D721Med (cell line): ENCODE results near the gene GUSB.
A peak's percentile ranks its signal among the peaks of the same experiment; 100 is the strongest.
"Not testable (repeated sequence)": the region's sequence is repeated elsewhere in the genome, so short reads cannot be mapped to it uniquely, and the experiment has no call there.

Experiments used
- DNase-seq: peaks from one replicate; pipeline ENCODE4 v3.0.0; 2011; ENCODE audit warnings: low spot score; ENCODE audit not compliant: insufficient read length
- FAIRE-seq: peaks from 2 replicates; lab custom pipeline; 2011; peaks lifted over from hg19 to GRCh38; lab: Jason Lieb, UNC
- TF ChIP-seq, protein P1 (sequence below): IDR thresholded peaks from 2 replicates; pipeline ENCODE4 v1.5.1; 2012; ENCODE audit warnings: mild to moderate bottlenecking, control low read depth; ENCODE audit not compliant: insufficient read depth; ENCODE audit errors: missing control alignments

The GUSB gene

GRCh38 chr7:65981965-65982792 lies at the start of gene GUSB:
Gene GUSB (minus strand): TSS chr7:65982213. CDS start chr7:65982183, 30 bp downstream.
- TF ChIP-seq, protein P1, sequence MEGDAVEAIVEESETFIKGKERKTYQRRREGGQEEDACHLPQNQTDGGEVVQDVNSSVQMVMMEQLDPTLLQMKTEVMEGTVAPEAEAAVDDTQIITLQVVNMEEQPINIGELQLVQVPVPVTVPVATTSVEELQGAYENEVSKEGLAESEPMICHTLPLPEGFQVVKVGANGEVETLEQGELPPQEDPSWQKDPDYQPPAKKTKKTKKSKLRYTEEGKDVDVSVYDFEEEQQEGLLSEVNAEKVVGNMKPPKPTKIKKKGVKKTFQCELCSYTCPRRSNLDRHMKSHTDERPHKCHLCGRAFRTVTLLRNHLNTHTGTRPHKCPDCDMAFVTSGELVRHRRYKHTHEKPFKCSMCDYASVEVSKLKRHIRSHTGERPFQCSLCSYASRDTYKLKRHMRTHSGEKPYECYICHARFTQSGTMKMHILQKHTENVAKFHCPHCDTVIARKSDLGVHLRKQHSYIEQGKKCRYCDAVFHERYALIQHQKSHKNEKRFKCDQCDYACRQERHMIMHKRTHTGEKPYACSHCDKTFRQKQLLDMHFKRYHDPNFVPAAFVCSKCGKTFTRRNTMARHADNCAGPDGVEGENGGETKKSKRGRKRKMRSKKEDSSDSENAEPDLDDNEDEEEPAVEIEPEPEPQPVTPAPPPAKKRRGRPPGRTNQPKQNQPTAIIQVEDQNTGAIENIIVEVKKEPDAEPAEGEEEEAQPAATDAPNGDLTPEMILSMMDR = no peak
- DNase-seq (peak; percentile 94), FAIRE-seq (no peak)

GRCh38 chr7:66028342-66028741 lies 46.3 kb upstream of the GUSB start:
- not testable (repeated sequence) for FAIRE-seq, DNase-seq

DNA sequence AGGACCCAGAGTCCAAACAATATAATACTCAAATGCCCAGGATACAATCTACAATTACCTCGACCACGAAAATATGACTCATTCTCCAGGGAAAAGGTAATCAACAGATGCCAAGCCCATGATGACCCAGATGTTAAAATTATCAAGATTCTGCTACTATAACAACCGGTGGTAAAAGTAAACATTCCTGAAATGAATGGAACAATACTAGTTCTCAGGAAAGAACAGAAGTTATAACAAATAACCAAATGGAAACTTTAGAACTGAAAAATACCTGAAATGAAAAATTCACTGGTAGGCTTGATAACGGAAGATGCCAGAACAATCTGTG lies 34.1 kb upstream of the GUSB start:
- TF ChIP-seq, protein P1 = no peak
- no peak for DNase-seq
- no peak for FAIRE-seq

DNA sequence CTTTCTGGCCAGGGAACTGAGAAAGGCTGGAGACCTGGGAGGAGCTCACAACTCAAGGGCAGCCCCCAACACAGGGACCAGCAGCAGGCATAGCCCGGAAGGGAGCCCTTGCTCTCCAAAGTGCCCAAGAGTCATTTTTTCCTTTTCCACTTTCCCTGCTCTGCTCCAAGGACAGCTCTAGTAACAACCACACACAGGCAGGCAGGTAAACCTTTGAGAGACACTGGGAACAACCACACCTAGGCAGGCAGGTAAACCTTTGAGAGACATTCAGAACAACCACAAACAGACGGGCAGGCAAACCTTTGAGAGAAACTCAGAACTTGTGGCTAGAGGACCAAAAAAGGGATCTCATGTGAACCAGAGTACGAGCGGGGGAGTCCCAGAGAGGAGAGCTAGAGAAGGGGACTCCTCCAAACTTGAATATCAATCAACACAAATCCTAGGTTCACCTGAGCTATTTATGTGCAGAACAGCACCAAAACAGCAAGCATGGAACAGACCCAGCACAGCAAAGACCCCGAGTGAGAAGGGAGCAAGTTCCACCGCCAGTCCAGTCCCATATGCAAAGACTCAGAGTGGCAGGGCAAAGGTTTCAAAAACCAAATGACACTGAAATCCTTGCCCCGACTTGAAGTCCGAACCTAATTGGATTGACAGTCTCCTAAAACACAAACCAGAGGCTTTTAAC lies 33.6 kb upstream of the GUSB start:
- FAIRE-seq (no peak), DNase-seq (no peak)
- TF ChIP-seq, protein P1 = no peak

DNA sequence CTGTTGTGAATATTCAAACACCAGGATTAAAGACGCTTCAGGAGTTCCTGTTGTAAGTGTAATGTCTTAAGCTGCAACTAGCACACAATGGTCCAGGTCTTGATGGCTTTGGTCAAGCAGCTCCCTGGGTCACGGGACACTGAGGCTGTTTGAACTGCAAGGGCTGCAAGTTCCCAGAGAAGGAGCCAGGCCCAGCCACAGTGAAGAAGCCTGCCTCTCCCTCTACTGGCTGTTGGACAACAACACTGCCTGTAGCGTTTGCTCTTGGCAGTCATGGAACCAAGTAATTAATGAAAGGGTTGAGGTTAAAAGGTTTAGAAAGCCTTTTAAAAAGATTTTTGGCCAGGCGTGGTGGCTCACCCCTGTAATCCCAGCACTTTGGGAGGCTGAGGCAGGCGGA lies 31.9 kb upstream of the GUSB start:
- no peak for FAIRE-seq
- DNase-seq = no peak
- TF ChIP-seq, protein P1 = peak; percentile 30

- DNase-seq (no peak), FAIRE-seq (no peak)
- TF ChIP-seq, protein P1 = no peak
Observed at GRCh38 chr7:66007232-66007631, 25.2 kb upstream of the GUSB start.

GRCh38 chr7:66005115-66005671 lies 23.2 kb upstream of the GUSB start:
- FAIRE-seq, DNase-seq: not testable (repeated sequence)

DNA sequence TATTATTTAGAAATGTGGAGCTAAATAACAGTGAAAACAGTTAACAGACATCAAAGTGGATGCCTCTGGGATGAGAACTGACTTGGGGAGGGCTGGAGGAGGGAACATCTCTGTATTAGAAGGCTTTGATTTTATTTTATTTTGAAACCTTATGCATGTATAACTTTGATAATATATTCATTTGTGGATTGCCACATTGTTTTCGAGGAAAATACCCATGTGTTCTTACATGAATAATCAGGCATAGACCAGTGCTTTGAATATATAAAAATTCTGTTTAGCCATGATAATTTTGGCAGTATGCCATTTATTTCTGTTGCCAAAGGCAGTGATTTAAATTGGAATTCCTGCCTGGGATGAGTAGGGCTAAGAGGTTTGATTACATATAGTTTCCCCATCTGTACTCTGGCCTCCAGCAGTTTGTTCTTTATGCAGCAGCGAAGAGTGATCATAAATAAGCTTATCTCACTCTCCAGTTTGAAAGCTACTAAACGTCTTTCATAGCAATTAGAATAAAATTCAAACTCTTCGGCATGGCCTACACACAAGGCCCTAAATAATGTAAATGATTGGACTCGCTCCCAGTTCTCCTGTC lies 18.9 kb upstream of the GUSB start:
- FAIRE-seq = not testable (repeated sequence)

GRCh38 chr7:65994984-65995383 lies 13.0 kb upstream of the GUSB start:
- not testable (repeated sequence) for FAIRE-seq, DNase-seq

More for the DNA sequence above, 18.9 kb upstream of the GUSB start:
- DNase-seq = not testable (repeated sequence)
